ENCODE results near the gene LRRC74A.

The LRRC74A gene

DNA sequence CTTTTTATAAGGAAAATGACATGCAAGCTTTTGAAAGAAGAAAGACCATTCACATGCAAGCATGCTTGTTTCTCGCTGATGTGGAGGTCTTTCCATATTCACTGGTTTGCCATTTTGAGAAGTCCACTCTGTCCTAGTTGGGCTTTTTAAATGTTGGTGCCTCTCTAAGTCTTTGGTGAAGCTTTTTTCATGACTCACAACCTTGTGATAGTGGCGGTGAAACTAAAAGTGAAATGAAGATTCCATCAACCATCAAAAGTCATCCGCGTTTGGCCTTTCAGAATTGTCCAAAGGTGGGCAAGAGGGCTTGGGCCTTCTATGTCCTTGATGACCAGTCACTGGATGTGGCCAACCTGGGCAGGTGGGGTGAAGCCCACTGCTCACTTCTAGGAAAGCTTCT, 4.3 kb downstream of the LRRC74A start:
- H3K4me3 ChIP-seq (ENCODE audit: control insufficient read depth in 1 of 7, extremely low read depth in 1 of 7, insufficient read depth in 4 of 7, low read depth in 2 of 7, low read length in 6 of 7) = no peak overlapping the region
- no peak for DNase-seq
- peaks cover 0 to 3% (median 0%) of the 10 kb centered on the region in 5 experiments for H3K27me3 ChIP-seq (replicated peaks in 2 of 5; ENCODE audit: control insufficient read depth in 4 of 5, insufficient read depth in 5 of 5, low read length in 4 of 5)
- no peak overlapping the region for H3K27ac ChIP-seq (ENCODE audit: insufficient read depth in 1 of 2, low read depth in 1 of 2, low read length in 2 of 2, poor library complexity in 1 of 2, severe bottlenecking in 2 of 2)
- POLR2A ChIA-PET = no interaction called here
- CTCF ChIA-PET = interaction anchor here (1.6 kb wide), 1 partner anchor 23 kb away, joined by 4 read pairs; no protein-coding TSS in a partner anchor
- H3K36me3 ChIP-seq (ENCODE audit: control insufficient read depth in 4 of 4, insufficient read depth in 4 of 4, low read length in 3 of 4) = no peaks in the 10 kb centered on the region
- H3K9me3 ChIP-seq (ENCODE audit: control extremely low read depth in 1 of 5, control insufficient read depth in 4 of 5, insufficient read depth in 2 of 5, low read depth in 1 of 5, low read length in 4 of 5) = peaks cover 0 to 3% (median 0%) of the 10 kb centered on the region in 5 experiments
- H3K4me1 ChIP-seq (ENCODE audit: control extremely low read depth in 1 of 4, control insufficient read depth in 4 of 4, insufficient read depth in 4 of 4, low read length in 3 of 4) = no peaks in the 10 kb centered on the region
- WGBS (ENCODE audit: insufficient coverage) = 100% methylated on average over 4 of the region's 4 CpGs

GRCh38 chr14:76832503-76832988, 6.3 kb downstream of the LRRC74A start:
- no peaks in the 10 kb centered on the region for H3K4me1 ChIP-seq (ENCODE audit: control extremely low read depth in 1 of 4, control insufficient read depth in 4 of 4, insufficient read depth in 4 of 4, low read length in 3 of 4)
- H3K27ac ChIP-seq (ENCODE audit: insufficient read depth in 1 of 2, low read depth in 1 of 2, low read length in 2 of 2, poor library complexity in 1 of 2, severe bottlenecking in 2 of 2) = no peak overlapping the region
- 100% methylated on average over 1 of the region's 1 CpG for WGBS (ENCODE audit: insufficient coverage)
- POLR2A ChIA-PET = interaction anchor here (0.6 kb wide), 1 partner anchor 340 kb away, joined by 5 read pairs; no protein-coding TSS in a partner anchor
- H3K4me3 ChIP-seq (ENCODE audit: control insufficient read depth in 1 of 7, extremely low read depth in 1 of 7, insufficient read depth in 4 of 7, low read depth in 2 of 7, low read length in 6 of 7) = no peak overlapping the region
- CTCF ChIA-PET = interaction anchor here (0.8 kb wide), 1 partner anchor 29 kb away, joined by 3 read pairs; no protein-coding TSS in a partner anchor
- peaks cover 0 to 3% (median 0%) of the 10 kb centered on the region in 5 experiments for H3K9me3 ChIP-seq (ENCODE audit: control extremely low read depth in 1 of 5, control insufficient read depth in 4 of 5, insufficient read depth in 2 of 5, low read depth in 1 of 5, low read length in 4 of 5)
- H3K36me3 ChIP-seq (ENCODE audit: control insufficient read depth in 4 of 4, insufficient read depth in 4 of 4, low read length in 3 of 4) = no peaks in the 10 kb centered on the region
- DNase-seq = no peak
- H3K27me3 ChIP-seq (replicated peaks in 2 of 5; ENCODE audit: control insufficient read depth in 4 of 5, insufficient read depth in 5 of 5, low read length in 4 of 5) = peaks cover 0 to 1% (median 0%) of the 10 kb centered on the region in 5 experiments

DNA sequence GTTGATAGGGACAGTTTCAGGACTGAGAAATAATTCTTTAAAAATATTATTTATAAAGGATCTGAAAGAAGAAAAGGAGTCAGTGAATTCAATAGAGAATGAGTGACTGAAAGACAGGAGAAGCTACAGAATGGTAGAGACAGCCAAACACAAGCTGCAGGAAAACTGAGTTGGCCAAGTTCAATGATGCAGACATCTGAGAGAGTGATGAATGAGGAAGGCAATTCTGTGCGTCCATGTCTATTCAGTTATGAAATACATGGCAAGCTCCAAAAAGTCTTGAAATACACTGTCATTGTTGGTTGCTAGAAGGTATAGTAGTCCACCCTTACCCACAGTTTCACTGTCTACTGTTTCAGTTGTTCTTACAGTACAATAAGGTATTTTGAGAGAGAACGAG, 6.8 kb downstream of the LRRC74A start:
- POLR2A ChIA-PET = no interaction called here
- no peak overlapping the region for H3K27ac ChIP-seq (ENCODE audit: insufficient read depth in 1 of 2, low read depth in 1 of 2, low read length in 2 of 2, poor library complexity in 1 of 2, severe bottlenecking in 2 of 2)
- H3K36me3 ChIP-seq (ENCODE audit: control insufficient read depth in 4 of 4, insufficient read depth in 4 of 4, low read length in 3 of 4) = no peaks in the 10 kb centered on the region
- WGBS (ENCODE audit: insufficient coverage) = no CpG with 5 or more reads among the region's 2 CpGs
- no peak overlapping the region for H3K4me3 ChIP-seq (ENCODE audit: control insufficient read depth in 1 of 7, extremely low read depth in 1 of 7, insufficient read depth in 4 of 7, low read depth in 2 of 7, low read length in 6 of 7)
- no peaks in the 10 kb centered on the region for H3K4me1 ChIP-seq (ENCODE audit: control extremely low read depth in 1 of 4, control insufficient read depth in 4 of 4, insufficient read depth in 4 of 4, low read length in 3 of 4)
- no peak for DNase-seq
- H3K27me3 ChIP-seq (replicated peaks in 2 of 5; ENCODE audit: control insufficient read depth in 4 of 5, insufficient read depth in 5 of 5, low read length in 4 of 5) = peaks cover 0 to 1% (median 0%) of the 10 kb centered on the region in 5 experiments
- CTCF ChIA-PET = interaction anchor here (0.8 kb wide), 1 partner anchor 28 kb away, joined by 3 read pairs; no protein-coding TSS in a partner anchor
- peaks cover 0 to 3% (median 0%) of the 10 kb centered on the region in 5 experiments for H3K9me3 ChIP-seq (ENCODE audit: control extremely low read depth in 1 of 5, control insufficient read depth in 4 of 5, insufficient read depth in 2 of 5, low read depth in 1 of 5, low read length in 4 of 5)

GRCh38 chr14:76834241-76834661, 8.0 kb downstream of the LRRC74A start:
- WGBS (ENCODE audit: insufficient coverage) = 95% methylated on average over 4 of the region's 7 CpGs
- CTCF ChIA-PET = interaction anchor here (1.2 kb wide), 1 partner anchor 41 kb away, joined by 5 read pairs; no protein-coding TSS in a partner anchor
- POLR2A ChIA-PET = no interaction called here
- Histone ChIP-seq H3K9me3 (ENCODE audit: control extremely low read depth in 1 of 5, control insufficient read depth in 4 of 5, insufficient read depth in 2 of 5, low read depth in 1 of 5, low read length in 4 of 5) (peaks cover 0 to 3% (median 0%) of the 10 kb centered on the region in 5 experiments), H3K27me3 (replicated peaks in 2 of 5; ENCODE audit: control insufficient read depth in 4 of 5, insufficient read depth in 5 of 5, low read length in 4 of 5) (no peaks in the 10 kb centered on the region), H3K4me3 (ENCODE audit: control insufficient read depth in 1 of 7, extremely low read depth in 1 of 7, insufficient read depth in 4 of 7, low read depth in 2 of 7, low read length in 6 of 7) (no peak overlapping the region), H3K36me3 (ENCODE audit: control insufficient read depth in 4 of 4, insufficient read depth in 4 of 4, low read length in 3 of 4) (no peaks in the 10 kb centered on the region), H3K27ac (ENCODE audit: insufficient read depth in 1 of 2, low read depth in 1 of 2, low read length in 2 of 2, poor library complexity in 1 of 2, severe bottlenecking in 2 of 2) (no peak overlapping the region), H3K4me1 (ENCODE audit: control extremely low read depth in 1 of 4, control insufficient read depth in 4 of 4, insufficient read depth in 4 of 4, low read length in 3 of 4) (no peaks in the 10 kb centered on the region)
- DNase-seq = no peak

- H3K27me3 ChIP-seq (replicated peaks in 2 of 5; ENCODE audit: control insufficient read depth in 4 of 5, insufficient read depth in 5 of 5, low read length in 4 of 5) = no peaks in the 10 kb centered on the region
- no peak for DNase-seq
- H3K27ac ChIP-seq (ENCODE audit: insufficient read depth in 1 of 2, low read depth in 1 of 2, low read length in 2 of 2, poor library complexity in 1 of 2, severe bottlenecking in 2 of 2) = no peak overlapping the region
- WGBS (ENCODE audit: insufficient coverage) = 94% methylated on average over 11 of the region's 13 CpGs
- POLR2A ChIA-PET = no interaction called here
- H3K36me3 ChIP-seq (ENCODE audit: control insufficient read depth in 4 of 4, insufficient read depth in 4 of 4, low read length in 3 of 4) = no peaks in the 10 kb centered on the region
- H3K4me1 ChIP-seq (ENCODE audit: control extremely low read depth in 1 of 4, control insufficient read depth in 4 of 4, insufficient read depth in 4 of 4, low read length in 3 of 4) = no peaks in the 10 kb centered on the region
- H3K9me3 ChIP-seq (ENCODE audit: control extremely low read depth in 1 of 5, control insufficient read depth in 4 of 5, insufficient read depth in 2 of 5, low read depth in 1 of 5, low read length in 4 of 5) = peaks cover 0 to 3% (median 0%) of the 10 kb centered on the region in 5 experiments
- CTCF ChIA-PET = no interaction called here
- H3K4me3 ChIP-seq (ENCODE audit: control insufficient read depth in 1 of 7, extremely low read depth in 1 of 7, insufficient read depth in 4 of 7, low read depth in 2 of 7, low read length in 6 of 7) = no peak overlapping the region
These were observed 9.9 kb downstream of the LRRC74A start for GRCh38 chr14:76836029-76836630.

DNA sequence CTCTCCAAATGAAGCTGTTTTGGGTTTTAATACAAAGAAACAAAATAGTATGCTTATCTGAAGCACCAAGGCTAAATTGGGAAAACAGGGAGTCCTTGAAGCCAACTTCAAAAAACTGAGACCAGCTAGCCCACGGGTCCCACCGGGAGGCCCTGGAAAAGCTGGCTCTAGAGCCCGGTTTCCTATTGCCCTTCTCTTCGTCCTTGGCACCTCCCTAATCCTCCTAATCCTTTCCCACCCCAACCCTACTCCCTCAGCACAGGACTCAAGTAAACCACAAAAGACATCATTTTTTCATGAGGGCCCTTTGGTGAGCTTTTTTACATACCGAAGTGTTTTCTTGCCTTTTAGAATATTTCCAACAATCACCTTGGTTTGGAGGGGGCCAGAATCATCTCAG, 11.3 kb downstream of the LRRC74A start:
- 88% methylated on average over 5 of the region's 5 CpGs for WGBS (ENCODE audit: insufficient coverage)
- no peaks in the 10 kb centered on the region for H3K4me1 ChIP-seq (ENCODE audit: control extremely low read depth in 1 of 4, control insufficient read depth in 4 of 4, insufficient read depth in 4 of 4, low read length in 3 of 4)
- no peak overlapping the region for H3K4me3 ChIP-seq (ENCODE audit: control insufficient read depth in 1 of 7, extremely low read depth in 1 of 7, insufficient read depth in 4 of 7, low read depth in 2 of 7, low read length in 6 of 7)
- ChIA-PET CTCF (interaction anchor here (0.8 to 1.4 kb wide), 3 partner anchors 9 to 35 kb away, joined by 3 to 4 read pairs (median 3); no protein-coding TSS in a partner anchor), POLR2A (interaction anchor here (0.8 kb wide), 1 partner anchor 25 kb away, joined by 3 read pairs; the partner anchor contains the start of gene ANGEL1)
- H3K36me3 ChIP-seq (ENCODE audit: control insufficient read depth in 4 of 4, insufficient read depth in 4 of 4, low read length in 3 of 4) = no peaks in the 10 kb centered on the region
- no peaks in the 10 kb centered on the region for H3K27me3 ChIP-seq (replicated peaks in 2 of 5; ENCODE audit: control insufficient read depth in 4 of 5, insufficient read depth in 5 of 5, low read length in 4 of 5)
- H3K27ac ChIP-seq (ENCODE audit: insufficient read depth in 1 of 2, low read depth in 1 of 2, low read length in 2 of 2, poor library complexity in 1 of 2, severe bottlenecking in 2 of 2) = no peak overlapping the region
- no peaks in the 10 kb centered on the region for H3K9me3 ChIP-seq (ENCODE audit: control extremely low read depth in 1 of 5, control insufficient read depth in 4 of 5, insufficient read depth in 2 of 5, low read depth in 1 of 5, low read length in 4 of 5)
- DNase-seq = no peak

DNA sequence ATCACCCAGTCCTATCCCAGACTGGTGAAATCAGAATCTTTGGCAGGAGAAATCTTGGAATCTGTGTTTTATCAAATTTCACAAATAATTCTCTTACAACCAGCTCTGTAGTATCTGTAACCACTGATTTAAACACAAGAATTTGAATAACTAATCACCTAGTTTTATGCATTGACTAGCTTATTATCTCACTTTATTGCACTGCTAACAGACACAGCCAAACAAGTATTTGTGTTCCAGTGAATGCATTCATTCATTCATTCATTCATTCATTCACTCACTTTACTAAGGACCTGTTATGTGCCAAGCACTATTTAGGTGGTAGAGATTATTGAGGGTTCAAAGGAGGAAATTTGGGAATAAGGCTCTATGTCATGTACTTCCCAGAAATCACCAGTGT, 16.2 kb downstream of the LRRC74A start:
- Histone ChIP-seq H3K4me1 (ENCODE audit: control extremely low read depth in 1 of 4, control insufficient read depth in 4 of 4, insufficient read depth in 4 of 4, low read length in 3 of 4) (peaks cover 3 to 21% (median 11%) of the 10 kb centered on the region in 4 experiments), H3K27me3 (replicated peaks in 2 of 5; ENCODE audit: control insufficient read depth in 4 of 5, insufficient read depth in 5 of 5, low read length in 4 of 5) (no peaks in the 10 kb centered on the region), H3K4me3 (ENCODE audit: control insufficient read depth in 1 of 7, extremely low read depth in 1 of 7, insufficient read depth in 4 of 7, low read depth in 2 of 7, low read length in 6 of 7) (no peak overlapping the region), H3K27ac (ENCODE audit: insufficient read depth in 1 of 2, low read depth in 1 of 2, low read length in 2 of 2, poor library complexity in 1 of 2, severe bottlenecking in 2 of 2) (no peak overlapping the region), H3K36me3 (ENCODE audit: control insufficient read depth in 4 of 4, insufficient read depth in 4 of 4, low read length in 3 of 4) (no peaks in the 10 kb centered on the region), H3K9me3 (ENCODE audit: control extremely low read depth in 1 of 5, control insufficient read depth in 4 of 5, insufficient read depth in 2 of 5, low read depth in 1 of 5, low read length in 4 of 5) (no peaks in the 10 kb centered on the region)
- ChIA-PET POLR2A (no interaction called here), CTCF (interaction anchor here (1.3 kb wide), 1 partner anchor 26 kb away, joined by 4 read pairs; no protein-coding TSS in a partner anchor)
- DNase-seq = no peak
